MCF 10A (cell line): ENCODE results near the gene EIPR1. TPM values are rescaled to one million over a fixed set of nuclear protein-coding genes. Genes with fewer than 3 reads are reported as not detected.

Source experiments
- BruUV-seq: library from RNA; stranded (reverse); fragments of 400-500 nt; replicated peaks from 2 replicates; lab custom pipeline; 2021; lab: Mats Ljungman, UMichigan
- CTCF ChIA-PET: fragments of 300-600 bp; sonication (Branson Sonifier 250); formaldehyde crosslinking; extraction: SDS; loops from one replicate; lab custom pipeline; 2021; ENCODE audit warnings: antibody characterized with exemption, inconsistent platforms; lab: Yijun Ruan, JAX
- POLR2A ChIA-PET: fragments of 300-600, 350-650 bp; sonication (Branson Sonifier 250); formaldehyde crosslinking; extraction: SDS; loops from one replicate; lab custom pipeline; 2020; ENCODE audit warnings: antibody characterized with exemption, inconsistent platforms; lab: Yijun Ruan, JAX
- DNase-seq: peaks from one replicate; pipeline ENCODE4 v3.0.0-alpha.2; 2018; ENCODE audit not compliant: unreplicated experiment
- H3K27ac Mint-ChIP-seq: one replicate; pipeline ENCODE4 v1.8.0; 2022; ENCODE audit warnings: mild to moderate bottlenecking, low read depth, mixed read lengths; ENCODE audit not compliant: unreplicated experiment
- H3K27me3 Mint-ChIP-seq: one replicate; pipeline ENCODE4 v1.8.0; 2022; ENCODE audit warnings: mixed read lengths; ENCODE audit not compliant: insufficient read depth, unreplicated experiment
- H3K36me3 Mint-ChIP-seq: one replicate; pipeline ENCODE4 v1.8.0; 2022; ENCODE audit warnings: mild to moderate bottlenecking, moderate library complexity, mixed read lengths; ENCODE audit not compliant: insufficient read depth, unreplicated experiment
- H3K4me1 Mint-ChIP-seq: one replicate; pipeline ENCODE4 v1.8.0; 2022; ENCODE audit warnings: mixed read lengths; ENCODE audit not compliant: insufficient read depth, unreplicated experiment
- H3K4me3 Mint-ChIP-seq: one replicate; pipeline ENCODE4 v1.8.0; 2022; ENCODE audit warnings: mild to moderate bottlenecking, moderate library complexity, mixed read lengths; ENCODE audit not compliant: unreplicated experiment
- H3K9me3 Mint-ChIP-seq: one replicate; pipeline ENCODE4 v1.8.0; 2022; ENCODE audit warnings: mixed read lengths; ENCODE audit not compliant: unreplicated experiment
- intact Hi-C: fragments of 100-400 bp; cut with micrococcal nuclease; formaldehyde crosslinking; loops from 2 replicates; pipeline ENCODE4 v1.14.1; 2022
- total RNA-seq: library from RNA; stranded (reverse); gene quantifications from 2 replicates; pipeline ENCODE4 v1.2.3, GENCODE V29; 2022
- TF ChIP-seq, protein P1 (sequence below): fragments of 200-600 bp; IDR thresholded peaks from one replicate; pipeline ENCODE4 v1.8.0; 2022; ENCODE audit warnings: antibody characterized with exemption, mild to moderate bottlenecking; ENCODE audit not compliant: unreplicated experiment

EIPR1 gene
- total RNA-seq, 1 experiment from 2014 or later, result 49.0 TPM

DNA sequence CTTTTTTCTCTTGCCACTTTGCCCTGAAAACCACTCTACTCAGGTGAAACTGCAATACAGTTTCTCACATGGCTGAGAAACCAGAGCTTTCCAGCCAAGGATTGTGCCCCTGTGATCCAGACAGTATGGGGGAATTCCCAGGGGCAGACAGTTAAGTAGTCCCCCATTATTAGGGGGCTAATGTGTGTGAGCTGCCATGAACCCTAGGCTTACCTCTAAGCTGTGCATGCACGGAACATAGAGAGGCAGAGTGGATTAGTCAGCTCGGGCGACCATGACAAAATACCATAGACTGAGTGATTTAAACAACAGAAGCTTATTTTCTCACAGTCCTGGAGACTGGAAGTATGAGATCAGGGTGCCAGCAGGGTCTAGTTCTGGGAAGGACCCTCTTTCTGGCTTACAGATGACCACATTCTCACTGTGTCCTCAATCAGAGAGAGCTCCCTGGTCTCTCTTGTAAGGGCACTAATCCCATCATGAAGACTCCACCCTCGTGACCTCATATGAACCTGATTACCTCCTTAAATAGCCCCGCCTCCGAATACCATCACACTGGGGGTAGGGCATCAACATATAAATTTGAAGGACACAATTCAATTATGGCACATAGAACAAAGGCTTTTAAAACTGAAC, 215.1 kb downstream of the EIPR1 start:
- H3K27ac Mint-ChIP-seq, result no peak overlapping the region
- H3K36me3 Mint-ChIP-seq, result peaks cover 11% of the 10 kb centered on the region
- TF ChIP-seq, protein P1, sequence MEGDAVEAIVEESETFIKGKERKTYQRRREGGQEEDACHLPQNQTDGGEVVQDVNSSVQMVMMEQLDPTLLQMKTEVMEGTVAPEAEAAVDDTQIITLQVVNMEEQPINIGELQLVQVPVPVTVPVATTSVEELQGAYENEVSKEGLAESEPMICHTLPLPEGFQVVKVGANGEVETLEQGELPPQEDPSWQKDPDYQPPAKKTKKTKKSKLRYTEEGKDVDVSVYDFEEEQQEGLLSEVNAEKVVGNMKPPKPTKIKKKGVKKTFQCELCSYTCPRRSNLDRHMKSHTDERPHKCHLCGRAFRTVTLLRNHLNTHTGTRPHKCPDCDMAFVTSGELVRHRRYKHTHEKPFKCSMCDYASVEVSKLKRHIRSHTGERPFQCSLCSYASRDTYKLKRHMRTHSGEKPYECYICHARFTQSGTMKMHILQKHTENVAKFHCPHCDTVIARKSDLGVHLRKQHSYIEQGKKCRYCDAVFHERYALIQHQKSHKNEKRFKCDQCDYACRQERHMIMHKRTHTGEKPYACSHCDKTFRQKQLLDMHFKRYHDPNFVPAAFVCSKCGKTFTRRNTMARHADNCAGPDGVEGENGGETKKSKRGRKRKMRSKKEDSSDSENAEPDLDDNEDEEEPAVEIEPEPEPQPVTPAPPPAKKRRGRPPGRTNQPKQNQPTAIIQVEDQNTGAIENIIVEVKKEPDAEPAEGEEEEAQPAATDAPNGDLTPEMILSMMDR, result no peak
- H3K4me1 Mint-ChIP-seq, result peaks cover 13% of the 10 kb centered on the region
- intact Hi-C loops, result no loop called here
- BruUV-seq, result no TSS peak
- H3K27me3 Mint-ChIP-seq, result no peaks in the 10 kb centered on the region
- ChIA-PET CTCF (no interaction called here), POLR2A (interaction anchor here (0.6 kb wide), 1 partner anchor 973 kb away, joined by 3 read pairs; no protein-coding TSS in a partner anchor)
- H3K9me3 Mint-ChIP-seq, result peaks cover 9% of the 10 kb centered on the region
- H3K4me3 Mint-ChIP-seq, result no peak overlapping the region
- no peak for DNase-seq

DNA sequence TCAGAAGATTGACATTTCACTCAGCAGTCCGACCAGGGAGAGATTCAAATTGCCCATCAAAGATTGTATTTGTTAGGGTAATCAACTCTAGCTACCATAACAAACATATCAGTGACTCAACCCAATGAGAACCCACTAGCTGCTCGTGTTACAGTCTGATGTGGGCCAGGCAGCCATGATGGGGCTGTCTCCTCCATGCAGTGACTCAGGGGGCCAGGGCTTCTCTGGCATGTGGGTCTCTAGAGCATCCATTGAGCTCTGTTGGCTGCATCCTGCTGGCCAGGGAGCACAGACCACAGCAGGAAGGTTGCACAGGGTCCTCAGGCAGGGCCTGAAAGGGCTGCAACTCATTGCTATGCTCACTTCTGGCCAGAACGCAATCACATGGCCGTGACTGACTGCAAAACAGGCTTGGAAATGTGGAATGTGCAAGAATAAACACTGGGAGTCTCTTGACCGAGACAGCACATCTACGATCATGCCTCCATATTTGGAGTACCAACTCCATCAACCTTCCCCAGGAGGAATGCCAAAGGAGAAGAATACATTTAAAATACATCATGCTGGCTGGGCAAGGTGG, 216.8 kb downstream of the EIPR1 start:
- no peak overlapping the region for H3K4me3 Mint-ChIP-seq
- no peak overlapping the region for H3K27ac Mint-ChIP-seq
- H3K36me3 Mint-ChIP-seq, result peaks cover 6% of the 10 kb centered on the region
- intact Hi-C loops, result no loop called here
- TF ChIP-seq, protein P1, result no peak
- ChIA-PET POLR2A (no interaction called here), CTCF (no interaction called here)
- DNase-seq, result no peak
- no peaks in the 10 kb centered on the region for H3K4me1 Mint-ChIP-seq
- H3K27me3 Mint-ChIP-seq, result no peaks in the 10 kb centered on the region
- H3K9me3 Mint-ChIP-seq, result peaks cover 9% of the 10 kb centered on the region
- no TSS peak for BruUV-seq

DNA sequence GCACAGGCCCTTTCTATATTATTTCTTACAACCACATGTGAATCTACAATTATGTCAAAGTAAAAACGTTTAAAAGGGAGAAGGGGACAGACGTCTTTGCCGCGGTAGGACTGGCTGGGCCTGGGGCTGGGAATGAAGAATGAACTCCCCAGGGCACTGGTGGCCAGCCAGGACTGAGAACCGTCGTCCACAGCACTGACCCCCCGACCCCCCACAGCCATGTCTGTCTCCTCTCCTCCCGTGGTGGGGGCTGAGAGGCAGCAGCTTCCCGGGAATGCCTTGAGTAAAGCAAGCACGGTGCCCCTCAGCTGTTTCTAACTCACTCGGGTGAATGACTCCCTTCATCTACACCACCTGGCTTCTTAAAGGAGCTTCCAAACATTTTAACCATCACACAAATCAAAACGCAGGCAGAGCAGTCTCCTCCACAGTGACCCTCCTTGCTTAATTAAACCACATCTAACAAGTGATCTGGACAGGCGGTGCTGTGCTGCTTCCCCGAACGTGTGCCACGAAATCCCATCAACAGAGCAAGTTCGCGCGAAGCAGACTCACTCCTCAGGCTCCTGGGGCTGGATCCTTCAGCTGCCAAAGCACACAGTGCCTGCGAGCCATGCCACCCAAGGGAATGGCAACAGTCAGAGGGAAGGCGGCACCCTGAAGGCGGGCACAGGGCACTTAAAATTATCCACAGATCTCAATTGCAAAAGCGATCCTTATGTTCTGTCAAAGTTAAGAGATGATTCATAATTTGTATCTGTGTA, 217.7 kb downstream of the EIPR1 start:
- Mint-ChIP-seq H3K9me3 (peaks cover 9% of the 10 kb centered on the region), H3K36me3 (peaks cover 6% of the 10 kb centered on the region), H3K27me3 (no peaks in the 10 kb centered on the region), H3K4me3 (no peak overlapping the region), H3K4me1 (peaks cover 7% of the 10 kb centered on the region), H3K27ac (no peak overlapping the region)
- DNase-seq, result no peak
- ChIA-PET POLR2A (no interaction called here), CTCF (no interaction called here)
- intact Hi-C loops, result no loop called here
- no TSS peak for BruUV-seq
- TF ChIP-seq, protein P1, result no peak

DNA sequence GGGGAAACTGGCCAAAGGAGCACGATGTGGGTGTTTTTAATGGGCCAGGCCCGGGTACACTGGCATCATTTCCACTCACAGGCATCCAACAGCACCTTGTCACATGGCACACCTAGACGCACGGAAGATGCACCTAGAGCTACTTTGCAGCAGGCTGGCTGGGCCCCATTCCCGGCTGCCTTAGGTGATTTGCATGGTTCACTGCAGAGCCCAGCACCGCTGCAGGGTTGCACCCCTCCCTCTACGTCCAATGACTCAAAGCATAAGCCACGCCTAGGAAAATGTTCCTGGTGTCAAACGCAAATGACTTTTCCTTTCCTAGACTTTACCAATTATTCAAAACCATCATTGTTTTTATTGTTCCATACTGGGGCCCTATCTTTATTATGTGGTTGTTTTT, 222.9 kb downstream of the EIPR1 start:
- peak; percentile 10 for DNase-seq
- intact Hi-C loops, result no loop called here
- POLR2A ChIA-PET, result no interaction called here
- CTCF ChIA-PET, result interaction anchor here (0.6 kb wide), 1 partner anchor 879 kb away, joined by 3 read pairs; no protein-coding TSS in a partner anchor
- Mint-ChIP-seq H3K9me3 (no peaks in the 10 kb centered on the region), H3K4me3 (no peak overlapping the region), H3K36me3 (no peaks in the 10 kb centered on the region), H3K4me1 (peaks cover 10% of the 10 kb centered on the region), H3K27me3 (no peaks in the 10 kb centered on the region), H3K27ac (no peak overlapping the region)
- TF ChIP-seq, protein P1, result no peak
- no TSS peak for BruUV-seq
